ENCODE data around the gene BCLAF1.
A peak's percentile ranks its signal among the peaks of the same experiment; 100 is the strongest.
"Not testable (repeated sequence)": the region's sequence is repeated elsewhere in the genome, so short reads cannot be mapped to it uniquely, and the experiment has no call there.

BCLAF1 gene

GRCh38 chr6:136249811-136250685 lies 39.6 kb downstream of the BCLAF1 start, which contains the start of gene MTFR2:
MTFR2 (minus strand) TSS chr6:136250311; CDS start chr6:136249099, 1,212 bp downstream.
- peak; percentile 84 to 89 for DNase-seq (ENCODE audit: low read depth in 2 of 2)

- no peak for DNase-seq (ENCODE audit: low read depth in 2 of 2)
These were observed 40.3 kb downstream of the BCLAF1 start for GRCh38 chr6:136249336-136249735.

- no peak for DNase-seq (ENCODE audit: low read depth in 2 of 2)
These were observed 45.5 kb downstream of the BCLAF1 start for GRCh38 chr6:136244061-136244616.

GRCh38 chr6:136236466-136237293 lies 53.0 kb downstream of the BCLAF1 start:
- no peak for DNase-seq (ENCODE audit: low read depth in 2 of 2)

- DNase-seq (ENCODE audit: low read depth in 2 of 2) = no peak
These were observed 54.4 kb downstream of the BCLAF1 start for GRCh38 chr6:136235233-136235564.

GRCh38 chr6:136232701-136233100 lies 56.9 kb downstream of the BCLAF1 start:
- no peak for DNase-seq (ENCODE audit: low read depth in 2 of 2)

- no peak for DNase-seq (ENCODE audit: low read depth in 2 of 2)
These were observed 59.3 kb downstream of the BCLAF1 start for GRCh38 chr6:136230219-136230853.

GRCh38 chr6:136228814-136229213 lies 60.8 kb downstream of the BCLAF1 start:
- no peak for DNase-seq (ENCODE audit: low read depth in 2 of 2)

- DNase-seq (ENCODE audit: low read depth in 2 of 2) = no peak
These were observed 62.8 kb downstream of the BCLAF1 start for GRCh38 chr6:136226674-136227377.

GRCh38 chr6:136226027-136226673 lies 63.5 kb downstream of the BCLAF1 start:
- DNase-seq (ENCODE audit: low read depth in 2 of 2) = peak in 1 of 2 donors; percentile 21

GRCh38 chr6:136225496-136225895 lies 64.2 kb downstream of the BCLAF1 start:
- DNase-seq (ENCODE audit: low read depth in 2 of 2) = peak in 1 of 2 donors; percentile 1

GRCh38 chr6:136224974-136225373 lies 64.7 kb downstream of the BCLAF1 start:
- not testable (repeated sequence) for DNase-seq (ENCODE audit: low read depth in 2 of 2)

GRCh38 chr6:136216503-136217401 lies 72.9 kb downstream of the BCLAF1 start:
- DNase-seq (ENCODE audit: low read depth in 2 of 2) = no peak

GRCh38 chr6:136213853-136214252 lies 75.8 kb downstream of the BCLAF1 start:
- DNase-seq (ENCODE audit: low read depth in 2 of 2) = no peak

GRCh38 chr6:136213012-136213539 lies 76.6 kb downstream of the BCLAF1 start:
- no peak for DNase-seq (ENCODE audit: low read depth in 2 of 2)

GRCh38 chr6:136212608-136213007 lies 77.0 kb downstream of the BCLAF1 start:
- DNase-seq (ENCODE audit: low read depth in 2 of 2) = no peak

GRCh38 chr6:136210398-136211165 lies 79.1 kb downstream of the BCLAF1 start:
- DNase-seq (ENCODE audit: low read depth in 2 of 2) = no peak

GRCh38 chr6:136209496-136209895 lies 80.2 kb downstream of the BCLAF1 start:
- no peak for DNase-seq (ENCODE audit: low read depth in 2 of 2)

- no peak for DNase-seq (ENCODE audit: low read depth in 2 of 2)
These were observed 80.9 kb downstream of the BCLAF1 start for GRCh38 chr6:136208783-136209182.

Measured in stimulated activated CD8-positive, alpha-beta memory T cell treated with anti-CD3 and anti-CD28 coated beads, Interleukin-7, amount 100 ng/mL, for 4 hours (primary cell).